ENCODE measurements around the gene PCAT7.
"Not testable (repeated sequence)": the region's sequence is repeated elsewhere in the genome, so short reads cannot be mapped to it uniquely, and the experiment has no call there.

PCAT7 gene

DNA sequence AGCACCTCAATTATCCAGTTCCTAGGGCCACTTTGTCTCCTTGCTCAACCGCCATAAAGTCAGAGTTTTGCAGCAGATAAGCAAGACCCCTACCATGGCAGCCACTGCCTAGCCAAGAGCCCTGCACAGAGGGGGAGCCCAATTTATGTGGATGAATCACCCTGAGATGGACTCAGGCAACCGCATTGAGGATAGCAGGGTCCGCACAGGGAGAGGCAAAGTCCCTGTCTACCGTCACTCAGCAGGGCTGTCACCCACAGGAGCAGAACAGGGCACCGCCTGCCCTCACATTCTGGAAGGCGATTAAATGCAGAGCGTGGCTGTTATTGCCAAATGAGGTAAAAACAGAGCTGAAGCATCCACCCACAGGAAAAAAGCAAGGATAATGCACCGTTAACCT is 37.0 kb downstream of the PCAT7 start:
- Histone ChIP-seq H3K36me3 (ENCODE audit: control insufficient read depth in 2 of 2, insufficient read depth in 1 of 2, low read length in 2 of 2) (no peaks in the 10 kb centered on the region), H3K4me3 (ENCODE audit: low read depth, low read length) (no peak overlapping the region)
- CTCF ChIA-PET = interaction anchor here (0.9 kb wide), 1 partner anchor 10 kb away, joined by 3 read pairs; no protein-coding TSS in a partner anchor

DNA sequence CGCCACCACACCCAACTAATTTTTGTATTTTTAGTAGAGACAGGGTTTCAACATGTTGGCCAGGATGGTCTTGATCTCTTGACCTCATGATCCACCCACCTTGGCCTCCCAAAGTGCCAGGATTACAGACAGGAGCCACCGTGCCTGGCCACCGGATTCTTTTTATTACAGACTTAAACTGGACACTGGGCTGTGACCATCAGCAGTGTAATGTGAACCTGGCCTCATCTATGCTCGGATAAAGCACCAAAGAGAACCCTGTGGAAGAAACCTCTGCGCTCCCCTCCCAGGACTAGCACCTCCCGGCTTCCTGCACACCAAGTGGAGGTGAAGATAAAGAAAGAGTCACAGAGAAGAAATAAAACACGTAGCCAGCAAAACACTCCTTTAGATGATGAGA is 37.8 kb downstream of the PCAT7 start:
- H3K36me3 ChIP-seq (ENCODE audit: control insufficient read depth in 2 of 2, insufficient read depth in 1 of 2, low read length in 2 of 2); H3K4me3 ChIP-seq (ENCODE audit: low read depth, low read length); H3K9me3 ChIP-seq (ENCODE audit: control insufficient read depth, insufficient read depth, low read depth, low read length); H3K4me1 ChIP-seq (ENCODE audit: control insufficient read depth, insufficient read depth, low read length); POLR2A ChIA-PET; H3K27ac ChIP-seq (ENCODE audit: extremely low read depth, low read depth, low read length): not testable (repeated sequence)
- CTCF ChIA-PET = interaction anchor here (0.6 to 0.9 kb wide), 2 partner anchors 11 to 38 kb away, joined by 3 to 6 read pairs; no protein-coding TSS in a partner anchor

More for the DNA sequence above, 37.0 kb downstream of the PCAT7 start:
- TF ChIP-seq ZNF76 (tag by site-specific recombination; IDR thresholded peaks at IDR 0.05; ENCODE audit: borderline replicate concordance, low read depth) (no peak), PRDM2 (tag by site-specific recombination; IDR thresholded peaks at IDR 0.05; ENCODE audit: borderline replicate concordance) (no peak), ZIC2 (tag by site-specific recombination; IDR thresholded peaks at IDR 0.05) (peak; percentile 66)
- Histone ChIP-seq H3K9me3 (ENCODE audit: control insufficient read depth, insufficient read depth, low read depth, low read length) (no peaks in the 10 kb centered on the region), H3K27ac (ENCODE audit: extremely low read depth, low read depth, low read length) (no peak overlapping the region), H3K4me1 (ENCODE audit: control insufficient read depth, insufficient read depth, low read length) (no peaks in the 10 kb centered on the region)
- POLR2A ChIA-PET = no interaction called here

DNA sequence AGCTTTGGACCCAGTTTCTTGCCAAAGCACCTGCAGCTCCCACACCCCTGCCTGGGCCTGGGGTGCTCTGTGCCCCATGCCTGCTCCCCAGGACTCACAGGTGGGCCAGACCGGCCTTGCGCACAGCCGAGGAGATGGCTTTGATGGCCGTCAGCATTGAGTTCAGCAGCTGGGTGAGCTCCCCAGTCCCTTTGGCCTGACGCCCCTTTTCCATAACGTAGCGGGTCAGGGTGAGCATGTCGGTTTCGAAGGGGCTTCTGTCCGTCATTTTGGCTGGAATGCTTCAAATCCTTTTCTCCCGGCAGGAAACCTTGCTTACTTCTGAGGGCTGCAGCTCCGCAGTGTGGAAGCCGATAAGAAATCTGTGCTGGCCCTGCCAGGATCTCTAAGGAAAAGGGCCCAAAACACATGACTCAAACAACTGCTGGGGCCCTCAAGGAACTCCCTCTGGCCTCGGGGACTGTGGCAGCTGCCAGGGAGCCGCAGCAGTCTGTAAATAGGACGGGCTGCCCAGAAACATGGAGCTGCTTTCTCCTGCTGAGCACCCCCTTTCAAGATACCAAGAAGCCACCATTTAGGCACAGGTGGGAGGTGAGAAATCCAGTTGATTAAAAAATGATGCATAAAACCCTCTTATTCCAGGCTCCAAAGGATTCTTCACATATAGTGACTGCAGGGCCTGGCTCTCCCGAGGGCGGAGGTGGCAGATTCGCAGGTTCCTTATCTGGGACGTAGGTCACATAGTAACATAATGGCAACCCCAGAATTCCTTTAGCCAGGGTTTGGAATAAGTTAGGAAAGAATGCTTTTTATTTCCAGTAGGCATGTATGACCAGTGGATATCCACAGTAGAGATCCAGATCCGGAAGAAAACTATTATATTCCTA is 38.8 kb downstream of the PCAT7 start, which contains the start of gene FBP2:
TSS of gene FBP2 (minus strand) at position 366 of the 887 bp plus-strand sequence. CDS start at position 268, 98 bp downstream.
- no peaks in the 10 kb centered on the region for H3K36me3 ChIP-seq (ENCODE audit: control insufficient read depth in 2 of 2, insufficient read depth in 1 of 2, low read length in 2 of 2)
- no peaks in the 10 kb centered on the region for H3K4me1 ChIP-seq (ENCODE audit: control insufficient read depth, insufficient read depth, low read length)
- no peak within 1 kb of the TSS for H3K27ac ChIP-seq (ENCODE audit: extremely low read depth, low read depth, low read length)
- ChIA-PET POLR2A (no interaction called here), CTCF (interaction anchor here (0.6 to 1.0 kb wide), 2 partner anchors 9 to 39 kb away, joined by 5 to 6 read pairs; no protein-coding TSS in a partner anchor)
- H3K9me3 ChIP-seq (ENCODE audit: control insufficient read depth, insufficient read depth, low read depth, low read length) = no peaks in the 10 kb centered on the region
- no peak within 1 kb of the TSS for H3K4me3 ChIP-seq (ENCODE audit: low read depth, low read length)
- TF ChIP-seq ZXDB (tag by site-specific recombination; IDR thresholded peaks at IDR 0.05) (no peak), ZBTB7A (tag by site-specific recombination; IDR thresholded peaks at IDR 0.05; ENCODE audit: low read depth) (no peak), ZNF670 (tag by site-specific recombination; IDR thresholded peaks at IDR 0.05; ENCODE audit: low read depth) (no peak), ZNF664 (tag by site-specific recombination; IDR thresholded peaks at IDR 0.05) (no peak), ZNF157 (tag by site-specific recombination; IDR thresholded peaks at IDR 0.05) (no peak), KLF16 (tag by site-specific recombination; IDR thresholded peaks at IDR 0.05) (no peak), ZNF561 (tag by site-specific recombination; IDR thresholded peaks at IDR 0.05; ENCODE audit: borderline replicate concordance) (no peak), ZNF221 (tag by site-specific recombination; IDR thresholded peaks at IDR 0.05; ENCODE audit: borderline replicate concordance) (no peak), WT1 (tag by site-specific recombination; IDR thresholded peaks at IDR 0.05) (no peak), ZNF146 (tag by site-specific recombination; IDR thresholded peaks at IDR 0.05) (no peak), KLF7 (tag by site-specific recombination; IDR thresholded peaks at IDR 0.05; ENCODE audit: borderline replicate concordance) (no peak), HOXA7 (CRISPR knock-in tag; IDR thresholded peaks at IDR 0.05; ENCODE audit: borderline replicate concordance) (no peak), ZNF404 (tag by site-specific recombination; IDR thresholded peaks at IDR 0.05) (no peak), ZNF114 (tag by site-specific recombination; IDR thresholded peaks at IDR 0.05) (no peak), EGR2 (tag by site-specific recombination; IDR thresholded peaks at IDR 0.05; ENCODE audit: low read depth) (no peak)
- TF ChIP-seq, protein P1, sequence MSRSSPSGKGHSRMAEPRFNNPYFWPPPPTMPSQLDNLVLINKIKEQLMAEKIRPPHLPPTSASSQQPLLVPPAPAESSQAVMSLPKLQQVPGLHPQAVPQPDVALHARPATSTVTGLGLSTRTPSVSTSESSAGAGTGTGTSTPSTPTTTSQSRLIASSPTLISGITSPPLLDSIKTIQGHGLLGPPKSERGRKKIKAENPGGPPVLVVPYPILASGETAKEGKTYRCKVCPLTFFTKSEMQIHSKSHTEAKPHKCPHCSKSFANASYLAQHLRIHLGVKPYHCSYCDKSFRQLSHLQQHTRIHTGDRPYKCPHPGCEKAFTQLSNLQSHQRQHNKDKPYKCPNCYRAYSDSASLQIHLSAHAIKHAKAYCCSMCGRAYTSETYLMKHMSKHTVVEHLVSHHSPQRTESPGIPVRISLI (tag by site-specific recombination; IDR thresholded peaks at IDR 0.05) = no peak
- TF ChIP-seq, protein P2, sequence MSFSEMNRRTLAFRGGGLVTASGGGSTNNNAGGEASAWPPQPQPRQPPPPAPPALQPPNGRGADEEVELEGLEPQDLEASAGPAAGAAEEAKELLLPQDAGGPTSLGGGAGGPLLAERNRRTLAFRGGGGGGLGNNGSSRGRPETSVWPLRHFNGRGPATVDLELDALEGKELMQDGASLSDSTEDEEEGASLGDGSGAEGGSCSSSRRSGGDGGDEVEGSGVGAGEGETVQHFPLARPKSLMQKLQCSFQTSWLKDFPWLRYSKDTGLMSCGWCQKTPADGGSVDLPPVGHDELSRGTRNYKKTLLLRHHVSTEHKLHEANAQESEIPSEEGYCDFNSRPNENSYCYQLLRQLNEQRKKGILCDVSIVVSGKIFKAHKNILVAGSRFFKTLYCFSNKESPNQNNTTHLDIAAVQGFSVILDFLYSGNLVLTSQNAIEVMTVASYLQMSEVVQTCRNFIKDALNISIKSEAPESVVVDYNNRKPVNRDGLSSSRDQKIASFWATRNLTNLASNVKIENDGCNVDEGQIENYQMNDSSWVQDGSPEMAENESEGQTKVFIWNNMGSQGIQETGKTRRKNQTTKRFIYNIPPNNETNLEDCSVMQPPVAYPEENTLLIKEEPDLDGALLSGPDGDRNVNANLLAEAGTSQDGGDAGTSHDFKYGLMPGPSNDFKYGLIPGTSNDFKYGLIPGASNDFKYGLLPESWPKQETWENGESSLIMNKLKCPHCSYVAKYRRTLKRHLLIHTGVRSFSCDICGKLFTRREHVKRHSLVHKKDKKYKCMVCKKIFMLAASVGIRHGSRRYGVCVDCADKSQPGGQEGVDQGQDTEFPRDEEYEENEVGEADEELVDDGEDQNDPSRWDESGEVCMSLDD (tag by site-specific recombination; IDR thresholded peaks at IDR 0.05) = no peak

All from HEK293 (cell line).